ENCODE data around the gene TNFSF9.
"Not testable (repeated sequence)": the region's sequence is repeated elsewhere in the genome, so short reads cannot be mapped to it uniquely, and the experiment has no call there.

Gene TNFSF9

DNA sequence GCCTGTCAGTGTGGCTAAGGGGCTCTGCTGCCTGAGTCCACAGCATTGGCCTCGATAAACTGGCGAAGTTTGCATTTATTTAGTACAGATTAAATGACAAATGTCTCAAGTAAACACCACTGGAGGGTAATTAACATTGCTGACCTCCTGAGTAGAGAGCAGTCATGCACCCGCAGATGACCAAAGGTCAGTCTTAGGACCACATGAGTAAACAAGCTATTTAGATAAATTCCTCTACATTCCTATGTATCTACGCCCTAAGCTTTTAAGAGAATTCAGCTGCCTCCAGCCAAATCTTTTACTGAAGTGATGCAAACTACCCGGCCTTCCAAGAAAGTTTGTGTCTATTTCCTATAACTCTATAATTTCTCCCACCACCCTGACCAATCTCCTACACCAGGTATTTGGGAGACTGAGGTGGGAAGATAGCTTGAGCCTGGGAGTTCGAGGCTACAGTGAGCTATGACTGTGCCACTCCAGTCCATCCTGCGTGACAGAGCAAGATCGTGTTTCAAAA is 37.2 kb downstream of the TNFSF9 start:
- H3K9me3 Mint-ChIP-seq = peaks cover 13% of the 10 kb centered on the region
- H3K4me1 Mint-ChIP-seq (ENCODE audit: low read depth) = no peaks in the 10 kb centered on the region
- peaks cover 37% of the 10 kb centered on the region for H3K27me3 Mint-ChIP-seq
- H3K4me3 Mint-ChIP-seq = no peak overlapping the region
- H3K36me3 Mint-ChIP-seq (ENCODE audit: low read depth) = no peaks in the 10 kb centered on the region
- peak overlapping the region; percentile 53 for H3K27ac Mint-ChIP-seq

DNA sequence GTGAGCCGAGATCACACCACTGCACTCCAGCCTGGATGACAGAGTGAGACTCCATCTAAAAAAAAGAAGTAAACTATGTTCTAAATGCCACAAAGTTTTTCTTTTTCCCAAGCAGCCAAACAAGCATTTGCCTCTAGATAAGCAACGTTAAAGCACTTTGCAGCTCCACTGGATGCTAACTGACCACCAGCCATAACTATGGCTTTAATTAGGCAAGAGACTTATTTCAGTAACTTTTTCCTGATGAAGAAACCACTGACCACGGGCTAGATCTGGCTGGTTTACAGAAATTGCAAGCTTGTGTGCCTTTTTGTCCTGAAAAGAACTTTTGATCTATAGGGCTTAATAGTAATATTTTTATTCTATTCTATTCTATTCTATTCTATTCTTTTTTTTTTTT is 38.0 kb downstream of the TNFSF9 start:
- Mint-ChIP-seq H3K27me3 (peaks cover 37% of the 10 kb centered on the region), H3K27ac (no peak overlapping the region), H3K36me3 (ENCODE audit: low read depth) (no peaks in the 10 kb centered on the region), H3K9me3 (peaks cover 13% of the 10 kb centered on the region), H3K4me1 (ENCODE audit: low read depth) (no peaks in the 10 kb centered on the region), H3K4me3 (no peak overlapping the region)

DNA sequence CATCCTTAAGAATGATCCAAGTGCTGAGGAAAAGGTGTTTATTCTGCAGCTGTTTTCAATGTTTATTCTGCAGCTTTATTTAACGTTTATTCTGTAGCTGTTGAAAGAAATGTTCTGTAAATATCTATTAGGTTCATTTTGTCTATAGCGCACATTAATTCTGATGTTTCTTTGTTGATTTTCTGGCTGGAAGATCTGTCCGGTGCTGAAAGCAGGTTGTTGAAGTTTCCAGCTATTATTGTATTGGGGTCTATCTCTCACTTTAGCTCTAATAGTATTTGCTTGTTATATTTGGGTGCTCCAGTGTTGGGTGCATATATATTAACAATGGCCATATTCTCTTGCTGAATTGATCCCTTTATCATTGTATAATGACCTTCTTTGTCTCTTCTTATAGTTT is 39.9 kb downstream of the TNFSF9 start:
- Mint-ChIP-seq H3K4me3 (no peak overlapping the region), H3K4me1 (ENCODE audit: low read depth) (no peaks in the 10 kb centered on the region)

GRCh38 chr19:6571167-6571566 is 40.3 kb downstream of the TNFSF9 start:
- no peak overlapping the region for H3K27ac Mint-ChIP-seq
- peaks cover 31% of the 10 kb centered on the region for H3K27me3 Mint-ChIP-seq
- no peak overlapping the region for H3K4me3 Mint-ChIP-seq
- peaks cover 4% of the 10 kb centered on the region for H3K9me3 Mint-ChIP-seq
- H3K36me3 Mint-ChIP-seq (ENCODE audit: low read depth) = no peaks in the 10 kb centered on the region
- H3K4me1 Mint-ChIP-seq (ENCODE audit: low read depth) = no peaks in the 10 kb centered on the region

More for the DNA sequence above, 39.9 kb downstream of the TNFSF9 start:
- H3K36me3 Mint-ChIP-seq (ENCODE audit: low read depth) = no peaks in the 10 kb centered on the region
- H3K9me3 Mint-ChIP-seq = peaks cover 4% of the 10 kb centered on the region
- no peak overlapping the region for H3K27ac Mint-ChIP-seq
- peaks cover 32% of the 10 kb centered on the region for H3K27me3 Mint-ChIP-seq

DNA sequence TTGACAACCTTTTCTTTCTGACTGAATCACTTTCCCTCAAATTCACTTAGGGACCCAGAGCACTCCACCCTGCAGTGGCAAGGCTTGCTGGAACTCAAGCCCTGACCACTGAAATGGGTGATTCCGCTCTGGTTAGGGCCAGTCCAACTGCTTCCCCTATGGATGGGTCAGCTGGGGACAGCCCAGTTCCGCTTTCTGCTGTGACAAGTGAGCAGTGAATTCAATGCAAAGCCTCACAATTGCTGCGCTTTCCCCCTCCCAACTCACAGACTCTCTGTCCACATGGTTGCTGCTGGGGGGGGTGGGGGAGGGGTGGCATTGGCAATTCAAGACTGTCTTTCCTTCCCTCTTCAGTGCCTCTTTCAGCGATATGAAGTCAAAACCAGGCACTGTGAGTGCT is 41.4 kb downstream of the TNFSF9 start:
- no peak overlapping the region for H3K4me3 Mint-ChIP-seq
- H3K36me3 Mint-ChIP-seq (ENCODE audit: low read depth) = no peaks in the 10 kb centered on the region
- H3K27me3 Mint-ChIP-seq = peaks cover 27% of the 10 kb centered on the region
- H3K27ac Mint-ChIP-seq = no peak overlapping the region
- no peaks in the 10 kb centered on the region for H3K4me1 Mint-ChIP-seq (ENCODE audit: low read depth)
- peaks cover 4% of the 10 kb centered on the region for H3K9me3 Mint-ChIP-seq

GRCh38 chr19:6573350-6573749 is 42.5 kb downstream of the TNFSF9 start:
- Mint-ChIP-seq H3K9me3 (peaks cover 4% of the 10 kb centered on the region), H3K4me3 (no peak overlapping the region), H3K36me3 (ENCODE audit: low read depth) (no peaks in the 10 kb centered on the region), H3K27me3 (peaks cover 24% of the 10 kb centered on the region), H3K27ac (no peak overlapping the region), H3K4me1 (ENCODE audit: low read depth) (peaks cover 4% of the 10 kb centered on the region)

DNA sequence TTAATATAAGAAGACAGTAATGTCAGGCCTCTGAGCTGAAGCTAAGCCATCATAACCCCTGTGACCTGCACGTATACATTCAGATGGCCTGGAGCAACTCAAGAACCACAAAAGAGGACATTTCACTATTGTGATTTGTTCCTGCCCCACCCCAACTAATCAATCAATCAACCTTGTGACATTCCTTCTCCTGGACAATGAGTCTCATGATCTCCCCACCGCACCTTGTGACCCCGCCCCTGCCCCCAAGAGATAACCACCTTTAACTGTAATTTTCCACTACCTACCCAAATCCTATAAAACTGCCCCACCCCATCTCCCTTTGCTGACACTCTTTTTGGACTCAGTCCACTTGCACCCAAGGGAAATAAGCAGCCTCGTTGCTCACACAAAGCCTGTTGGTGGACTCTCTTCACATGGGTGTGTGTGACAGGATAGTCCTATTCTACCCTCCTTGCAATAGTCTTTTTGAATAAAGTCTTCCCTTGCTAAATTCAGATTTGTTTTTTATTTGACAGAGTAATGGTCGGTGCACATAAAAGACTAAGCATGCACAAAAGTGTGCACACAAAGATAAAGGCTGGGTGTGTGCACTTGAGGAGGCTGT is 46.1 kb downstream of the TNFSF9 start:
- H3K27ac Mint-ChIP-seq = no peak overlapping the region
- H3K27me3 Mint-ChIP-seq = peaks cover 14% of the 10 kb centered on the region
- H3K4me1 Mint-ChIP-seq (ENCODE audit: low read depth) = peaks cover 9% of the 10 kb centered on the region
- no peak overlapping the region for H3K4me3 Mint-ChIP-seq
- H3K9me3 Mint-ChIP-seq = no peaks in the 10 kb centered on the region
- no peaks in the 10 kb centered on the region for H3K36me3 Mint-ChIP-seq (ENCODE audit: low read depth)

GRCh38 chr19:6577476-6578125 is 46.8 kb downstream of the TNFSF9 start:
- Mint-ChIP-seq H3K4me3 (no peak overlapping the region), H3K36me3 (ENCODE audit: low read depth) (no peaks in the 10 kb centered on the region), H3K27ac (no peak overlapping the region), H3K9me3 (no peaks in the 10 kb centered on the region), H3K27me3 (peaks cover 8% of the 10 kb centered on the region), H3K4me1 (ENCODE audit: low read depth) (peaks cover 9% of the 10 kb centered on the region)

DNA sequence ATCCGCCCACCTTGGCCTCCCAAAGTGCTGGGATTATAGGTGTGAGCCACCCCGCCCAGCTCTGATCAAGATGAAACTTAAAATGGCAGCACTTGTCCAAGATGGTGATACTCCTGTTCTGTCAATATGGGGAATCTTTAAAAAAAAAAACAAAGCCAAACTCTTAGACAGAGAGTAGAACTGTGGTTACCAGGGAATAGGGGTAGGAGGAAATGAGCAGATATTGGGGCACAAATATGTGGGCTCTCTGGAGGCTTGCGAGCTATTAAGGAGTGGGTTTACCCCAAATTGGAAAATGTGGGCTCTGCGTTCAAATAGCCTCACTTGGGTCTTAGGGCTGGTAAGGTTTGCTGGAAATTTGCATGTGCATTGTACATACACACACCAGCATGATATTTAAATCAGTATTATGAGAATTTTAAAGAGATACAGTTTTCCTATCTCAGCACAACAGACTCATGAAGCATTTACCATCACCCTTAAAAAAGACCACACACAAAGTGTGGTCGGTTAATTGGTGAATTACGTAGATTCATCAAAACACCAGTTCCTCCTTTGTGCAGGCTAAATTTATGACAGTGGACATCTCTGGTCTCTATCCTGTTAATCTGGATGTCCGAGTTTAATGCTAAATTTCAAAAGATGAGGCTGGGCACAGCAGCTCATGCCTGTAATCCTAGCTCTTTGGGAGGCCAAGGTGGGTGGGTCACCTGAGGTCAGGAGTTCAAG is 48.8 kb downstream of the TNFSF9 start:
- Mint-ChIP-seq H3K36me3 (ENCODE audit: low read depth) (no peaks in the 10 kb centered on the region), H3K27me3 (peaks cover 8% of the 10 kb centered on the region), H3K27ac (no peak overlapping the region), H3K4me1 (ENCODE audit: low read depth) (peaks cover 9% of the 10 kb centered on the region), H3K9me3 (no peaks in the 10 kb centered on the region), H3K4me3 (no peak overlapping the region)

- Mint-ChIP-seq H3K27ac (no peak overlapping the region), H3K9me3 (no peaks in the 10 kb centered on the region), H3K27me3 (peaks cover 12% of the 10 kb centered on the region), H3K36me3 (ENCODE audit: low read depth) (no peaks in the 10 kb centered on the region), H3K4me1 (ENCODE audit: low read depth) (peaks cover 9% of the 10 kb centered on the region), H3K4me3 (no peak overlapping the region)
Observed at GRCh38 chr19:6580313-6580712, 49.5 kb downstream of the TNFSF9 start.

GRCh38 chr19:6582515-6583484 is 52.0 kb downstream of the TNFSF9 start:
- not testable (repeated sequence) for H3K4me3 Mint-ChIP-seq; H3K27ac Mint-ChIP-seq; H3K9me3 Mint-ChIP-seq; H3K36me3 Mint-ChIP-seq (ENCODE audit: low read depth)
- peaks cover 21% of the 10 kb centered on the region for H3K4me1 Mint-ChIP-seq (ENCODE audit: low read depth)
- peaks cover 34% of the 10 kb centered on the region for H3K27me3 Mint-ChIP-seq

Measured in stimulated activated naive CD8-positive, alpha-beta T cell treated with anti-CD3 and anti-CD28 coated beads, Interleukin-15, Interleukin-2, amounts not matched to agents 100 ng/mL and 50 ng/mL, for 24 hours (primary cell).